Measurements from ENCODE around the gene GGT5. TPM values are rescaled to one million over a fixed set of nuclear protein-coding genes. Genes with fewer than 3 reads are reported as not detected.

Gene GGT5
- total RNA-seq, 1 experiment from 2014 or later = 34.6 TPM

- intact Hi-C loops (cut with micrococcal nuclease) = no loop called here
- DNase-seq (ENCODE audit: unreplicated experiment) = no peak
- ChIA-PET CTCF (interaction anchor here (0.6 kb wide), 1 partner anchor 100 kb away, joined by 3 read pairs; no protein-coding TSS in a partner anchor), POLR2A (no interaction called here)
- Mint-ChIP-seq H3K4me3 (ENCODE audit: unreplicated experiment) (no peak overlapping the region), H3K27me3 (ENCODE audit: insufficient read depth, unreplicated experiment) (no peaks in the 10 kb centered on the region), H3K27ac (ENCODE audit: low read depth, unreplicated experiment) (no peak overlapping the region), H3K9me3 (ENCODE audit: unreplicated experiment) (no peaks in the 10 kb centered on the region), H3K4me1 (ENCODE audit: insufficient read depth, unreplicated experiment) (no peaks in the 10 kb centered on the region), H3K36me3 (ENCODE audit: insufficient read depth, unreplicated experiment) (peaks cover 12% of the 10 kb centered on the region)
- no peak for TF ChIP-seq CTCF (IDR thresholded peaks at IDR 0.05; ENCODE audit: unreplicated experiment)
- BruUV-seq (replicated peaks) = no TSS peak
Observed at GRCh38 chr22:24233816-24234215, 11.1 kb downstream of the GGT5 start.

- Mint-ChIP-seq H3K27ac (ENCODE audit: low read depth, unreplicated experiment) (no peak overlapping the region), H3K9me3 (ENCODE audit: unreplicated experiment) (no peaks in the 10 kb centered on the region), H3K4me3 (ENCODE audit: unreplicated experiment) (no peak overlapping the region), H3K4me1 (ENCODE audit: insufficient read depth, unreplicated experiment) (no peaks in the 10 kb centered on the region), H3K27me3 (ENCODE audit: insufficient read depth, unreplicated experiment) (no peaks in the 10 kb centered on the region), H3K36me3 (ENCODE audit: insufficient read depth, unreplicated experiment) (peaks cover 12% of the 10 kb centered on the region)
- no peak for DNase-seq (ENCODE audit: unreplicated experiment)
- ChIA-PET CTCF (no interaction called here), POLR2A (no interaction called here)
- no TSS peak for BruUV-seq (replicated peaks)
- no peak for TF ChIP-seq CTCF (IDR thresholded peaks at IDR 0.05; ENCODE audit: unreplicated experiment)
- intact Hi-C loops (cut with micrococcal nuclease) = no loop called here
Observed at GRCh38 chr22:24233235-24233634, 11.6 kb downstream of the GGT5 start.

- Mint-ChIP-seq H3K9me3 (ENCODE audit: unreplicated experiment) (no peaks in the 10 kb centered on the region), H3K36me3 (ENCODE audit: insufficient read depth, unreplicated experiment) (peaks cover 12% of the 10 kb centered on the region), H3K27me3 (ENCODE audit: insufficient read depth, unreplicated experiment) (no peaks in the 10 kb centered on the region), H3K27ac (ENCODE audit: low read depth, unreplicated experiment) (no peak overlapping the region), H3K4me1 (ENCODE audit: insufficient read depth, unreplicated experiment) (no peaks in the 10 kb centered on the region), H3K4me3 (ENCODE audit: unreplicated experiment) (no peak overlapping the region)
- intact Hi-C loops (cut with micrococcal nuclease) = no loop called here
- no TSS peak for BruUV-seq (replicated peaks)
- ChIA-PET POLR2A (no interaction called here), CTCF (interaction anchor here (0.6 to 1.5 kb wide), 2 partner anchors 43 to 383 kb away, joined by 3 to 6 read pairs; no protein-coding TSS in a partner anchor)
- TF ChIP-seq CTCF (IDR thresholded peaks at IDR 0.05; ENCODE audit: unreplicated experiment) = no peak
- no peak for DNase-seq (ENCODE audit: unreplicated experiment)
Observed at GRCh38 chr22:24232725-24233124, 12.2 kb downstream of the GGT5 start.

GRCh38 chr22:24232124-24232523 lies 12.8 kb downstream of the GGT5 start:
- intact Hi-C loops (cut with micrococcal nuclease) = no loop called here
- CTCF ChIA-PET = interaction anchor here (0.6 to 1.5 kb wide), 3 partner anchors 42 to 382 kb away, joined by 3 to 6 read pairs (median 3); no protein-coding TSS in a partner anchor
- H3K27me3 Mint-ChIP-seq (ENCODE audit: insufficient read depth, unreplicated experiment) = no peaks in the 10 kb centered on the region
- no peaks in the 10 kb centered on the region for H3K4me1 Mint-ChIP-seq (ENCODE audit: insufficient read depth, unreplicated experiment)
- no TSS peak for BruUV-seq (replicated peaks)
- H3K9me3 Mint-ChIP-seq (ENCODE audit: unreplicated experiment) = no peaks in the 10 kb centered on the region
- no peak overlapping the region for H3K4me3 Mint-ChIP-seq (ENCODE audit: unreplicated experiment)
- peaks cover 18% of the 10 kb centered on the region for H3K36me3 Mint-ChIP-seq (ENCODE audit: insufficient read depth, unreplicated experiment)
- no peak for DNase-seq (ENCODE audit: unreplicated experiment)
- POLR2A ChIA-PET = no interaction called here
- H3K27ac Mint-ChIP-seq (ENCODE audit: low read depth, unreplicated experiment) = no peak overlapping the region
- TF ChIP-seq CTCF (IDR thresholded peaks at IDR 0.05; ENCODE audit: unreplicated experiment) = no peak
